OCI-LY1 (cell line): Measurements from ENCODE around the gene MANSC4.

ENCODE experiments used
- CTCF ChIP-seq: fragments of 200-600 bp; sonication (generic), shearing (Covaris generic); IDR thresholded peaks from 2 replicates; pipeline ENCODE4 v1.5.1; 2017; ENCODE audit warnings: mild to moderate bottlenecking, antibody characterized with exemption, low read length, moderate library complexity, mixed read lengths
- EZH2 ChIP-seq: fragments of 200-600 bp; sonication (generic), shearing (Covaris generic); IDR thresholded peaks from 2 replicates; pipeline ENCODE4 v1.8.0; 2017; ENCODE audit warnings: borderline replicate concordance, mixed run types, mild to moderate bottlenecking, antibody characterized with exemption, low read length, moderate library complexity, mixed read lengths

- TF ChIP-seq CTCF (no peak), EZH2 (no peak)
Measured at GRCh38 chr12:27800819-27801218, 20.8 kb upstream of the MANSC4 start.
